HPDE6-E6E7 (cell line): Measurements from ENCODE around the gene MPO.

Source experiments
- DNase-seq: peaks from one replicate; pipeline ENCODE4 v3.0.0; 2011; ENCODE audit warnings: missing footprints; ENCODE audit errors: extremely low spot score

The MPO gene

GRCh38 chr17:58264407-58265103 lies 16.2 kb downstream of the MPO start:
- DNase-seq = no peak

DNA sequence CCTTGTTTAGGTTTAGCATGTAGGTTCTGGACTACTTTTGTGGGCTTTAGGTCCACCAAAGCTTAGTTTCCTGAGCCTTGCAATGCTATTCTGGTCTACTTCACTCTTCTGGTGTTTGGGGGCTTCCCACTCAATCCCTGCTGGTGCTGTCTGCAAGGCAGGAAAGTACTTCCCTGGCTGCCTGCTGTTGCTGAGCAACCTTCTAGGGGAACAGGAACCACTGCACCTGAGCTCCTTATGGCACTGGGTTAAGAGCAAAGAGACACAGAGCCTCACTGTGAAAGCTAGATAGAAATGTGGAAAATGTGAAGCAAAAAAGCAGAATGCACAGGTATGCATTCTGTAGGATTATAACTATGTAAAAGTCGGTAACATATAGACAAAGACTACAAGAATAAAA lies 17.0 kb downstream of the MPO start:
- DNase-seq = no peak

GRCh38 chr17:58262149-58262548 lies 18.6 kb downstream of the MPO start:
- DNase-seq = no peak

GRCh38 chr17:58254803-58255202 lies 25.9 kb downstream of the MPO start:
- DNase-seq = no peak

GRCh38 chr17:58253082-58253481 lies 27.7 kb downstream of the MPO start:
- DNase-seq = no peak

DNA sequence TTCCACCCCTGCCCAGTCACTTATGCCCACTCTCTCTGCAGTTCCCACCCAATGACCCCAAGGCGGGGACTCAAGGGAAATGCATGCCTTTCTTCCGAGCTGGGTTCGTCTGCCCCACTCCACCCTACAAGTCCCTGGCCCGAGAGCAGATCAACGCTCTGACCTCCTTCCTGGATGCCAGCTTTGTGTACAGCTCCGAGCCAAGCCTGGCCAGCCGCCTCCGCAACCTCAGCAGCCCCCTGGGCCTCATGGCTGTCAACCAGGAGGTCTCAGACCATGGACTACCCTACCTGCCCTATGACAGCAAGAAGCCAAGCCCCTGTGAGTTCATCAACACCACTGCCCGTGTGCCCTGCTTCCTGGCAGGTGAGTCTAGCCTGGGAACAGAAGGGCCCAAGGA lies 28.6 kb downstream of the MPO start:
- no peak for DNase-seq

- DNase-seq = no peak
Observed at GRCh38 chr17:58250344-58251011, 30.3 kb downstream of the MPO start.

GRCh38 chr17:58249270-58250133 lies 31.2 kb downstream of the MPO start:
- peak; percentile 90 for DNase-seq

- no peak for DNase-seq
Observed at GRCh38 chr17:58248955-58249269, 31.8 kb downstream of the MPO start.

DNA sequence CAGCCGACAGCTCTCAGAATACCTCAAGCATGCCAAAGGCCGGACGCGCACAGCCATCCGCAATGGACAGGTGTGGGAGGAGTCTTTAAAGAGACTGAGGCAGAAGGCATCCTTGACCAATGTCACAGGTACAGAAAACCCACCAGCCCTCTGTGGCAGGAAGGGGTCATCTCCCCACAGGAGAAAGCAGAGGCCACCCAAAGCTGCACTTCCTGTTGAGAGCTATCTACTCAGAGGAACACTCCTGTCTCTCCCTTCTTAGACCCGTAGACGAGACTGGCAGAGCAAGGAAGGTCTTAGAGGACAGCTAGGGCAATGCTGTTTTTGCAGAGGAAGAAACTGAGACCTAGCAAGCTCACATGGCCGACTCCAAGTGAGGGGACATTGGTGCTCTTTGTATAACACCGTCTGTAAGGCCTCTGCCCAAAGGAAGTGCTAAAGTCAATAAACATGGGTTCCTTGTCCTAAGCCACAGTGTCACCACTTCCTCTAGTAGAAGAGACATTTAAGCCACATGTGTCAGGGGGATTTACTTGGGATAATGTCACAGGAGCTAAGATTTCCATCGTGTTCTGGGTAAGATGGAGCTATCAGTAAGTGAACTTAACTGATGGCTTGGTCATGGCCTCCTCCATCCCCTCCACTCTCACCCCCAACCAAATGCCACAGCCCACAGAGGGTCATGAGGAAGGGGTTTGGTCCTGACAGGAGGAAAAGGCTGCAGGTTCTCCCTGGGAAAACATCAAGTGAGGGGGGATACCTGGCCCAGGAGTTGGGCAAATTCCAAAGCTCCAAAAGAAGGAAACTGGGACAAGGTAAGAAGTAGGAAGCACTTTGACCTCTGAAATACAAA lies 33.0 kb downstream of the MPO start:
- DNase-seq = no peak

GRCh38 chr17:58246781-58247180 lies 34.0 kb downstream of the MPO start:
- no peak for DNase-seq

DNA sequence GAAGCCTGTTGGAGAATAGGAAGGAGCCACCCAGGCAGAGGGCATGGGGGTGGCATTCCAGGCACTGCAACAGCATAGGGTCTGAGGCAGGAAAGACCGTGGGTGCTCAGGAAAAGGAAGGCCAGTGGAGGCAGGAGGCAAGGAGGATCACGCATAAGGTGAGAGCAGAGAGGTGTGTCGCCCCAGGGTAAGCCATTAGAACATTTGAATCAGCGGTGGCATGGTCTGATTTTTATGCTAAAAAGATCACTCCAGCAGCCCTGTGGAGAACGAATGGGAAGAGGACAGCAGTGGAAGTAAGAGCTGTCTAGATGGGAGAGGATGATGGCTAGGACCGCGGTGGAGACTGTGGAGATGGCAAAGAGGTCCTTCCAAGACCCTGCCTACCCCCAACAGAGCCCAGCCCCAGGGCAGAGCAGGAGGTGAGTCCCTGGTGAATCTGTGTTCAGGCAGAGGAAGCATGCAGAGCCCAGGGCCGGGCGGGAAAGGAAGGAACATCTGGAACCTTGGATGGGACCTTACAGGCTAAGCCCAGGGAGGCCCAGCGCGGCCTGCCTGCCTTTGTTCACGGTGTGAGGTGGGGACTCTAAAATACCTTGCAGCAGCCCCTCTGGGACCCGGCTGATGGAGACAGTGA lies 34.5 kb downstream of the MPO start:
- no peak for DNase-seq

DNA sequence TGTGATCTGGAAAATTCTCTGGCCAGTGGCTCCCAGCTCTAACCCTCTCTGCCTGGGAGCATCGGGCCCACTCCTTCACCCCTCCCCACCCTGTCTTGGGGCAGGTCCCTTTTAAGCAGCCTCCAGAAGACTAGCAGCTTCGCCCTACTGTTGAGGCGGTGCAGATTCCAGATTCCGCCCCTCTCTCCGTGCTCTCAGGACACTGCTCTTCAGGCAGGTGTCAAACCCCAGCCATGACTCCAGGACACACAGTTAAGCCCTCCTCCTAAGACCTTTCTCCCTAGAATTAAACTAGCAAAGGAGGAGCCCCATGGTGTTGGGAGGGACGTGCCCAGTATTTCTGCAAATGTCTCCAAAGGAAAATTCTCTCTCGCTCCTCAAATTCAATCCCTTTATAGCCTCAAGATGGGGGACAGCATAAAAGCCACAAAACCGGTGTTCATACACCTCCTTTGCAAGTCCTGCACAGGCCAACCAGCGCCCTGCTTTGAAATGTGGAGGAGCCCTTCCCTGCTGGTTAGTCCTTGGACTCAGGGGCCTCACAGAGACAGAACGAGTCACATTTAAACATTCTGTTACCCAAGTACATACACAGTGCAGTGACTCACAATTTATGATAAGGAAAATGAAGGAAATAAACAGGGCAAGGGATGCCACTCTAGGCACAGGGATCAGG lies 35.2 kb downstream of the MPO start:
- no peak for DNase-seq

GRCh38 chr17:58244963-58245362 lies 35.8 kb downstream of the MPO start:
- no peak for DNase-seq

DNA sequence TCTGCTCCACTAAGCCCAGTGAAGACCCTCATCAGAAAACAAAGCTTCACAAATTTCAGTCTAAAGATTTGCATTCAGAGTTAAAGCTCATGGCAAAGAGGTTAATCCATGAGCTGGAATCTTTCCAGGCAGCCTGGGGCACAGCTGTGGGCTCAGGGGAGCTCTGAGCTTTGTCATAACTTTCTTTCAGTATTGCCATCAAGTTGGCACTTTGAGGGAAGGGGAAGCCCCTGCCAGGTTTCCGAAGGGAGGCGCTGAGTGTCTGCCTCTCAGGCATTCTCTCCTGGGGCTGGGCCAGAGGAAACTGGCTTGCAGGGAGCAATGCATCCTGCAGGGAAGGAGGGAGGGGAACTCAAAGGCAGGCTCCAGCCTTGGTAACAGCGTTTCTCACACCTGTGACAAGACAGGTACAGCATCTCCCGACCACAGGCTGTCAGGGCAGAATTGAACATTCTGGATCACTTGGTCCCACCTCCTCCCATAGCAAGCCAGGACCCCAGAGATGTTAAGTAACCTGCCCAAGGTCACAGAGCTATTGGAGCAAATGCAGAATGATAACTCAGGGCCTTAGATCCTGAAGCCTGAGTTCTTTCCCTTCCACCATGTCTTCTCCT lies 38.5 kb downstream of the MPO start:
- DNase-seq = no peak

GRCh38 chr17:58239987-58240386 lies 40.7 kb downstream of the MPO start:
- no peak for DNase-seq

DNA sequence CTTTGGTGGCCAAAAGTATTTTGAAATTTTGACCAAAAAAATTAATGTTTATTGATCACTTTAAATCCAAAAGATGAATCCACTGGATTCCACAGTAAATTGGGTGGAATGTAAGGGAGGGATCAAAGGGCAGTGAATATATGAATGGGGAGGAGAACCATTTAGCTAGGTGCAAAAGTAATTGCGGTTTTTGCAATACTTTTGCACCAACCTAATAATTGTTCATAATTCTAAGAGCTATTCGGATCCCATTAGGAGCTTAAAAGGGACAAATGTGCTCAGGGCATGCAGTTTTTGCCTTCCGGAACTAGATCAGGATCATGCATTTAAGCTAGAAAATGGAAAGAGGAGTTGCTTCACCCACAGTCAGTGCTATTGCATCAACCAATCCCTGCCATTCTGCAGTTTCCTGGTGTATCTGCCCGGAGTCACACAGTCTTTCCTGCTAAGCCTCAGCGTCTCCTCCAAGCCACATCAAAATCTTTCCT lies 42.5 kb downstream of the MPO start, which contains the start of gene LPO:
Gene LPO, plus strand, starts transcription at position 438 of the 488 bp plus-strand sequence. CDS start 4,396 bp downstream, outside the sequence.
- no peak for DNase-seq

DNA sequence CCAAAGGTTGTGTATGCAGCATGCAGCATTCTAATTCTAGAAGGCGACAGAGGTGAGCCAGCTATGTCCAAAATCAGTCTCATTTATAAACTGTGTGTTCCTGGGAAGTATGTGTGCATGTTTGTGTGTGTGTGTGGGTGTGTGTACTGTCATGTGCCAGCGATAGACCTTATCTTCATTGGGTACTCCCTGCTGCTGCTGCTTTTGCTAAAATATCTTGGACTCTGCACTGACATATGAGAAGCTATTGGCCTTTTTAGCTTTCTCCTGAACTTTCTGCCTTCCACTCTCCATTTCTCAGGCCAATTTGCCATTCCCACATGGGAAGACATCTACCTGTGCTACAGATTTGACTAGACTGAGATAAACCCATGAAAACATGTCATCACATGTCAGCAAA lies 44.3 kb downstream of the MPO start:
- DNase-seq = no peak

GRCh38 chr17:58235821-58236220 lies 44.9 kb downstream of the MPO start:
- DNase-seq = no peak

GRCh38 chr17:58234512-58234911 lies 46.2 kb downstream of the MPO start:
- no peak for DNase-seq
